Stomach (tissue), 9 donors: ENCODE measurements around the gene MAGEB3. TPM values are rescaled to one million over a fixed set of nuclear protein-coding genes. Genes with fewer than 3 reads are reported as not detected.

Experiments
- DNase-seq, 2 donors: peaks; one replicate each; pipeline versions ENCODE4 v3.0.0 to v3.0.0-alpha.2; 2013 to 2019
- H3K27ac ChIP-seq, 5 donors: fragments of 200-600 bp in 4 of 5; sonication (generic) in 4 of 5; one replicate each; pipeline ENCODE4 v1.5.1; 2013 to 2019; ENCODE audit warnings: mild to moderate bottlenecking in 1 of 5, moderate library complexity in 1 of 5
- H3K27me3 ChIP-seq, 3 donors: fragments of 200-600 bp; sonication (generic); one replicate each; pipeline ENCODE4 v1.5.1; 2017 to 2019; ENCODE audit warnings: mixed run types in 1 of 3
- H3K36me3 ChIP-seq, 4 donors: fragments of 200-600 bp; sonication (generic); 1 replicate in 3 of 4; 2 replicates in 1 of 4; pipeline ENCODE4 v1.5.1; 2016 to 2019
- H3K4me1 ChIP-seq, 4 donors: fragments of 200-600 bp; sonication (generic); one replicate each; pipeline ENCODE4 v1.5.1; 2016 to 2019
- H3K4me3 ChIP-seq, 4 donors: fragments of 200-600 bp; sonication (generic) in 3 of 4; one replicate each; pipeline ENCODE4 v1.5.1; 2016 to 2019; ENCODE audit warnings: mild to moderate bottlenecking in 1 of 4
- H3K9me3 ChIP-seq, 4 donors: fragments of 200-600 bp; sonication (generic); one replicate each; pipeline ENCODE4 v1.5.1; 2016 to 2019
- CTCF ChIP-seq, 7 experiments: fragments of 450-650 bp in 4 of 7; fragments of 200-600 bp in 3 of 7; sonication (generic) in 3 of 7; IDR thresholded peaks; one replicate each; pipeline ENCODE4 v1.5.1; 2016 to 2019; ENCODE audit warnings: antibody characterized with exemption in 7 of 7, control low read depth in 2 of 7, mild to moderate bottlenecking in 1 of 7
- EP300 ChIP-seq: sonication (generic); formaldehyde crosslinking; IDR thresholded peaks from one replicate; pipeline ENCODE4 v1.6.1; 2017; ENCODE audit warnings: antibody characterized with exemption
- POLR2A ChIP-seq, 4 donors: fragments of 450-650 bp; IDR thresholded peaks; one replicate each; pipeline ENCODE4 v1.6.1; 2016; ENCODE audit warnings: antibody characterized with exemption in 4 of 4, control low read depth in 2 of 4, mild to moderate bottlenecking in 1 of 4, moderate library complexity in 1 of 4
- POLR2AphosphoS5 ChIP-seq, 3 donors: sonication (generic); formaldehyde crosslinking; IDR thresholded peaks; one replicate each; pipeline ENCODE4 v1.6.1; 2016; ENCODE audit warnings: antibody characterized with exemption in 3 of 3
- WGBS, 5 donors: extraction: QIAGEN DNeasy Blood & Tissue Kit in 3 of 5; methylation state at CpG; one replicate each; pipeline versions ENCODE4 v1.1.5 to v1.1.7; 2013 to 2018; 5-methylcytosine and 5-hydroxymethylcytosine counted together
- intact Hi-C: fragments of 100-400 bp; cut with DNase I; formaldehyde crosslinking; loops from one replicate; pipeline ENCODE4 v1.15.1; 2023; ENCODE audit warnings: low total_unique reads
- polyA plus RNA-seq, 3 donors: library from polyadenylated mRNA; stranded (reverse); fragments of 200-250 nt; gene quantifications; one replicate each; pipeline ENCODE4 v1.2.3, GENCODE V29; 2013
- total RNA-seq, 5 donors: library from RNA; depleted of rRNA; stranded (reverse); fragments of >200 nt; gene quantifications; one replicate each; pipeline versions ENCODE4 v1.1.0 to v1.2.3, GENCODE V29; 2014 to 2016
- donor health status: healthy with polysubstance abuse.
- donor health status: Bipolar disorder and iron deficiency.
- donor health status: healthy.

The MAGEB3 gene
- total and polyA plus RNA-seq, 8 donors, result not detected

GRCh38 chrX:30246769-30247489, 16.5 kb downstream of the MAGEB3 start, which contains the start of gene MAGEB1:
Gene MAGEB1 (plus strand): TSS chrX:30247146. CDS start chrX:30250494, 3,348 bp downstream.
- intact Hi-C loops, result no loop called here
- Histone ChIP-seq H3K9me3 (no peaks in the 10 kb centered on the region), H3K27ac (no peak within 1 kb of the TSS), H3K4me3 (no peak within 1 kb of the TSS), H3K36me3 (no peaks in the 10 kb centered on the region), H3K4me1 (no peaks in the 10 kb centered on the region), H3K27me3 (no peaks in the 10 kb centered on the region)
- no peak for TF ChIP-seq CTCF (IDR thresholded peaks at IDR 0.05)
- no peak for TF ChIP-seq POLR2AphosphoS5 (IDR thresholded peaks at IDR 0.05)
- no peak for TF ChIP-seq EP300
- no peak for TF ChIP-seq POLR2A (IDR thresholded peaks at IDR 0.05)
- 79 to 95% (median 89%) methylated on average over 25 to 38 of the region's 38 CpGs for WGBS, 5 donors
- no peak for DNase-seq

DNA sequence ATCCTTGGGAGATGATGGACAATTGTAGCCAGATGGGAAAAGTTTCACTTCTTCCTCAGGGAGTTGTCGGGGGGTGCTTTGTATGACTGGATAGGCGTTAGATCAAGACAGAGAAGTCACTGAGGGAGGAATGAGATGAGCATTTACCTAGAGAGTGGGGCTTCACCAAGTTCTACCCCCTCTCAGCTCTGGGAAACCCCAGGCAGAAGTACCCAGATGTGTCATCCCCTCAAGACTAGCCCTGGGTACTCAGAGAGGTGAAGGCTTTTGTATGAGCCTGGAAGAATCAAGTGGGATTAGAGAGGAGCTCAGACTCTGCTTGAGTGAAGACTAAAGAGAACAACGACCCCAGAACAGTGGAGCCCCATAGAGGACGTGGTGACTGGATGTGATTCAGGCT, 18.4 kb downstream of the MAGEB3 start:
- no peak overlapping the region for H3K4me3 ChIP-seq
- no peak overlapping the region for H3K27ac ChIP-seq
- H3K9me3 ChIP-seq, result no peaks in the 10 kb centered on the region
- no peaks in the 10 kb centered on the region for H3K4me1 ChIP-seq
- H3K27me3 ChIP-seq, result no peaks in the 10 kb centered on the region
- TF ChIP-seq POLR2A (IDR thresholded peaks at IDR 0.05) (no peak), EP300 (no peak), POLR2AphosphoS5 (IDR thresholded peaks at IDR 0.05) (no peak), CTCF (IDR thresholded peaks at IDR 0.05) (no peak)
- no peak for DNase-seq
- no peaks in the 10 kb centered on the region for H3K36me3 ChIP-seq
- 58 to 79% (median 72%) methylated on average over 3 to 4 of the region's 4 CpGs for WGBS, 5 donors
- intact Hi-C loops, result no loop called here

- TF ChIP-seq POLR2AphosphoS5 (IDR thresholded peaks at IDR 0.05) (no peak), CTCF (IDR thresholded peaks at IDR 0.05) (no peak), POLR2A (IDR thresholded peaks at IDR 0.05) (no peak), EP300 (no peak)
- H3K27ac ChIP-seq, result no peak overlapping the region
- H3K9me3 ChIP-seq, result peaks cover 0 to 5% (median 0%) of the 10 kb centered on the region in 4 donors
- 82 to 100% (median 85%) methylated on average over 1 of the region's 1 CpG for WGBS, 5 donors
- intact Hi-C loops, result no loop called here
- no peak overlapping the region for H3K4me3 ChIP-seq
- H3K36me3 ChIP-seq, result no peaks in the 10 kb centered on the region
- H3K4me1 ChIP-seq, result no peaks in the 10 kb centered on the region
- no peaks in the 10 kb centered on the region for H3K27me3 ChIP-seq
- no peak for DNase-seq
Measured at GRCh38 chrX:30253257-30253656, 22.8 kb downstream of the MAGEB3 start.

- WGBS, 5 donors, result 48 to 56% (median 50%) methylated on average over 2 of the region's 2 CpGs
- Histone ChIP-seq H3K4me3 (no peak overlapping the region), H3K9me3 (peaks cover 0 to 5% (median 0%) of the 10 kb centered on the region in 4 donors), H3K4me1 (no peaks in the 10 kb centered on the region), H3K27ac (no peak overlapping the region), H3K36me3 (no peaks in the 10 kb centered on the region), H3K27me3 (no peaks in the 10 kb centered on the region)
- TF ChIP-seq CTCF (IDR thresholded peaks at IDR 0.05) (no peak), POLR2AphosphoS5 (IDR thresholded peaks at IDR 0.05) (no peak)
- DNase-seq, result no peak
- intact Hi-C loops, result no loop called here
Measured at GRCh38 chrX:30259927-30260326, 29.5 kb downstream of the MAGEB3 start.
